NB4 (cell line): ENCODE data around the gene CARS1.

Experiments used
- DNase-seq: peaks from one replicate; pipeline ENCODE4 v3.0.0; 2010; ENCODE audit warnings: low read depth
- H3K4me3 ChIP-seq: one replicate; pipeline ENCODE4 v1.5.1; 2011; ENCODE audit warnings: mild to moderate bottlenecking, low read depth, low read length, moderate library complexity
- MAX ChIP-seq: IDR thresholded peaks from 2 replicates; pipeline ENCODE4 v1.6.1; 2011; ENCODE audit warnings: low read depth, low read length
- MYC ChIP-seq: IDR thresholded peaks from 2 replicates; pipeline ENCODE4 v1.6.1; 2011; ENCODE audit warnings: low read depth, low read length
- POLR2A ChIP-seq: IDR thresholded peaks from 2 replicates; pipeline ENCODE4 v1.6.1; 2011; ENCODE audit warnings: mild to moderate bottlenecking; ENCODE audit not compliant: insufficient read length; ENCODE audit errors: extremely low read depth
- TF ChIP-seq, protein P1 (sequence below): IDR thresholded peaks from one replicate; pipeline ENCODE4 v1.5.1; 2012; ENCODE audit warnings: low read depth, low read length

Gene CARS1

DNA sequence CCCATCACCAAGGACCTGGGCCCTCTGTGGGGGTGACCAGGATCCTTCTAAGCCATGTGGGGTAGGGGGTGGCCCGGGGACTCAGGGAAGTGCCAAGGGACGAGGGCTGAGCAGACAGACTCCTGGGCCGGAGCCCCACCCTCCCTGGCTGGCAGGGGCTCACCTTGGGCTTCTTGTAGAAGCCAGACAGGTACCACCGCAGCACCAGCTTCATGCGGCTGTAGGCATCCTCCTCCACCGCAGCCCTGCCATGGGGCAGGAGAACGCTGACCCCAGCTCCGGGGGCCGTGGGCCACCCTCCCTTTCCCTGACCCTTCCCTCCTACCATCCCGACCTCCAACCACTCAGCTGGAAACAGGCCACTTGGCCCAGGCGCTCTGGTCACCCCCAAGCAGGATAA is 45.9 kb upstream of the CARS1 start:
- no peak for DNase-seq
- TF ChIP-seq MYC: no peak
- no peak for TF ChIP-seq POLR2A
- TF ChIP-seq, protein P1, sequence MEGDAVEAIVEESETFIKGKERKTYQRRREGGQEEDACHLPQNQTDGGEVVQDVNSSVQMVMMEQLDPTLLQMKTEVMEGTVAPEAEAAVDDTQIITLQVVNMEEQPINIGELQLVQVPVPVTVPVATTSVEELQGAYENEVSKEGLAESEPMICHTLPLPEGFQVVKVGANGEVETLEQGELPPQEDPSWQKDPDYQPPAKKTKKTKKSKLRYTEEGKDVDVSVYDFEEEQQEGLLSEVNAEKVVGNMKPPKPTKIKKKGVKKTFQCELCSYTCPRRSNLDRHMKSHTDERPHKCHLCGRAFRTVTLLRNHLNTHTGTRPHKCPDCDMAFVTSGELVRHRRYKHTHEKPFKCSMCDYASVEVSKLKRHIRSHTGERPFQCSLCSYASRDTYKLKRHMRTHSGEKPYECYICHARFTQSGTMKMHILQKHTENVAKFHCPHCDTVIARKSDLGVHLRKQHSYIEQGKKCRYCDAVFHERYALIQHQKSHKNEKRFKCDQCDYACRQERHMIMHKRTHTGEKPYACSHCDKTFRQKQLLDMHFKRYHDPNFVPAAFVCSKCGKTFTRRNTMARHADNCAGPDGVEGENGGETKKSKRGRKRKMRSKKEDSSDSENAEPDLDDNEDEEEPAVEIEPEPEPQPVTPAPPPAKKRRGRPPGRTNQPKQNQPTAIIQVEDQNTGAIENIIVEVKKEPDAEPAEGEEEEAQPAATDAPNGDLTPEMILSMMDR: no peak
- no peak for TF ChIP-seq MAX

DNA sequence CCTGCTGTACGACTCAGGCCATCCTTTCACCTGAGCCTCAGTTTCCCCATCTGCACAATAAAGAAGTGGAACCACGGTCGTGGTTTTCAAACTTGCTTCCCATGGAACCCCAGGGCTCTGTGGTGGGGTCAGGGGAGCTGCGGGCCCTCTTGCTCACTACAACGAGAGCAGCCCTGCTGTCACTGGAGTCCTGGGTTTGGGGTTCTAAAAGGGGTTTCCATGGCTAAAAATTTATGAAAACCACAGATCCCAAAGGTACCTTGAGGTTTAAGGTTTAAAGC is 45.4 kb upstream of the CARS1 start:
- DNase-seq: no peak
- H3K4me3 ChIP-seq: no peak overlapping the region
- TF ChIP-seq MAX (no peak), POLR2A (no peak)
- TF ChIP-seq, protein P1: no peak

More for the DNA sequence above, 45.9 kb upstream of the CARS1 start:
- no peak overlapping the region for H3K4me3 ChIP-seq

GRCh38 chr11:3101921-3102640 is 44.9 kb upstream of the CARS1 start:
- DNase-seq: peak; percentile 14
- TF ChIP-seq MAX (no peak), MYC (no peak)
- no peak overlapping the region for H3K4me3 ChIP-seq

GRCh38 chr11:3099178-3099577 is 42.0 kb upstream of the CARS1 start:
- no peak for DNase-seq
- TF ChIP-seq MYC: no peak
- TF ChIP-seq, protein P1: no peak
- no peak for TF ChIP-seq POLR2A
- no peak for TF ChIP-seq MAX
- no peak overlapping the region for H3K4me3 ChIP-seq

DNA sequence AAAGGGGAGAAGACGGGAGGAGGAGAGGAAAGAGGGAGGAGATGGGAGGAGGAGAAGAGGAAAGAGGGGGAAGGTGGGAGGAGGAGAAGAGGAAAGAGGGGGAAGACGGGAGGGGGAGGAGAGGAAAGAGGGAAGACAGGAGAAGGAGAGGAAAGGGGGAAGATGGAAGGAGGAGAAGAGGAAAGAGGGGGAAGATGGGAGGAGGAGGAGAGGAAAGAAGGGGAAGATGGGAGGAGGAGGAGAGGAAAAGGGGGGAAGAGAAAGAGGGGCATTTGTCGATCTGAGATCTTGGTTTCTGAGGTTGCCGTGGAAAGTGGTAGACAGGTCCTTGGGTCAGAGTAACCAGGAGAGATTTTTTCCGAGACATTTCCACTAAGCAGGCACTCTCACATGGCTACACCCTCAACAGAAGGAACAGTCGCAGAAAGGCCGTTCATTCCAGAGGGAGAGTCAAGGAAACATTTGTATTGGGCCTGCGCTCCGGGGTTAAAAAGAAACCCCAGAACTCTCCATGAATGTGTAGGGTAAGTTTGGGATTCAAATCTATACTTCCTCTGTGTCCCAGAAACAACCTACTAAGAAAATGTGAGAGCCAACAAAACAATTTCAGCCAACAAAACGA is 39.8 kb upstream of the CARS1 start:
- TF ChIP-seq MAX: no peak
- no peak for TF ChIP-seq POLR2A
- no peak for TF ChIP-seq MYC
- TF ChIP-seq, protein P1: no peak
- H3K4me3 ChIP-seq: no peak overlapping the region
- DNase-seq: no peak

- TF ChIP-seq POLR2A (no peak), MYC (no peak), MAX (no peak)
- TF ChIP-seq, protein P1: no peak
- no peak overlapping the region for H3K4me3 ChIP-seq
- DNase-seq: no peak
Measured at GRCh38 chr11:3095712-3096361, 38.6 kb upstream of the CARS1 start.
